Peyer's patch (tissue), 4 donors: ENCODE results near the gene LRP2BP.

ENCODE experiments used
- CTCF ChIP-seq, 6 experiments: fragments of 450-650 bp in 4 of 6; fragments of 200-600 bp in 2 of 6; sonication (generic) in 1 of 6; IDR thresholded peaks; one replicate each; pipeline ENCODE4 v1.5.1; 2017 to 2019; ENCODE audit warnings: antibody characterized with exemption in 6 of 6, mild to moderate bottlenecking in 3 of 6, moderate library complexity in 1 of 6
- POLR2A ChIP-seq, 2 donors: fragments of 450-650 bp; IDR thresholded peaks; one replicate each; pipeline ENCODE4 v1.5.1; 2017; ENCODE audit warnings: antibody characterized with exemption in 2 of 2, mild to moderate bottlenecking in 2 of 2, moderate library complexity in 2 of 2

DNA sequence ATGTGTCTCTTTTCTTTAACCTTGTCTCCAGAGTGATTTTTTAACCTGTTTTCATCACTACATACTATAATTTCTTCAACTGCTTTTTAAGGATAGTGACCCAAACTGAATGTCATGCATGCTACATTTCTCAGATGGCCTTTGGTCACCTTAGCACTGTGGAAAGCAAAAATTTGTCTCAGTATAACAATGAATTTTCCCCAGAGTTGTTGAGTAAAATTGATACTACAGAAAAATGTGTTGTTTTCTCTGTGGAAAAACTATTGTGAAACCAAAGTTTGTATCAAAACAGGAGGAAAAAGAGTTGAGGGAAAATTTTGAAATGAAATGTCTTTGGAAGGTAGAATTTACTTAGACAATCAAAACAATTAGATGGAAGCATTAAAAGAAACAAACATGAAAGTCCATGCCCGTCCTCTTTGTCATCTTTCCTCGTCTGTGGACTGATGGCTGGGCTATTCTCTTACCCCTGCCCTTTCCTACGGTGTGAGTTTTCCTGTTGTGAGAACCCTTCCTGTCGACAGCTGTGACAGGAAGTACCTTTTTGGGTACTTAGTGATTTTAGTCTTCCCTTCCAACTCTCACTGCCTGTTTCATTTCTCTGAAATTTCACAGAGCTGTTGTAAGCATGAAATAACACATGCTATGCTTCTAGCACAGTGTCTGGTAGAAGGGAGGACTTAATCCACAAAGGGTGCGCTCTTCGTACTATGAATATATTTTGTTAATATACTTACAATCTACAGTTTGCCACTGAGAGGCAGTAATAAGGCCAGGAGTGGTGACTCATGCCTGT, 50.8 kb downstream of the LRP2BP start:
- TF ChIP-seq CTCF (IDR thresholded peaks at IDR 0.05): no peak
- no peak for TF ChIP-seq POLR2A (IDR thresholded peaks at IDR 0.05)
